Stimulated activated CD4-positive, alpha-beta T cell treated with anti-CD3 and anti-CD28 coated beads, Interleukin-12 subunit alpha, Interleukin-12 subunit beta, amount 100 ng/mL, for 4 hours (primary cell): ENCODE results near the gene HAGHL.

Source experiments
- DNase-seq: peaks from one replicate; pipeline ENCODE4 v3.0.0-alpha.2; 2020

Gene HAGHL

GRCh38 chr16:708959-709358 is 17.9 kb upstream of the HAGHL start:
- DNase-seq: no peak

- no peak for DNase-seq
Observed at GRCh38 chr16:709566-710499, 17.1 kb upstream of the HAGHL start.

- DNase-seq: no peak
Observed at GRCh38 chr16:710500-711075, 16.3 kb upstream of the HAGHL start.

- no peak for DNase-seq
Observed at GRCh38 chr16:711084-711483, 15.8 kb upstream of the HAGHL start.

- DNase-seq: peak; percentile 83
Observed at GRCh38 chr16:711548-712320, 15.2 kb upstream of the HAGHL start.

GRCh38 chr16:712740-713250 is 14.1 kb upstream of the HAGHL start:
- DNase-seq: peak; percentile 48

GRCh38 chr16:714079-714478 is 12.8 kb upstream of the HAGHL start:
- DNase-seq: no peak

GRCh38 chr16:714558-715476 is 12.1 kb upstream of the HAGHL start, which contains the start of gene METRN:
Gene METRN, plus strand, starts transcription at chr16:715118. Its CDS starts 172 bp downstream, at chr16:715290.
- peak; percentile 94 for DNase-seq

GRCh38 chr16:715477-716199 is 11.3 kb upstream of the HAGHL start:
- no peak for DNase-seq

- no peak for DNase-seq
Observed at GRCh38 chr16:716200-716568, 10.7 kb upstream of the HAGHL start.

GRCh38 chr16:716768-717325 is 10.1 kb upstream of the HAGHL start:
- no peak for DNase-seq

GRCh38 chr16:717450-718245 is 9.3 kb upstream of the HAGHL start:
- DNase-seq: no peak

GRCh38 chr16:718389-718788 is 8.5 kb upstream of the HAGHL start:
- DNase-seq: no peak

GRCh38 chr16:718922-719321 is 8.0 kb upstream of the HAGHL start:
- no peak for DNase-seq

- no peak for DNase-seq
Observed at GRCh38 chr16:719815-720446, 7.0 kb upstream of the HAGHL start.

- peak; percentile 41 for DNase-seq
Observed at GRCh38 chr16:720447-720989, 6.4 kb upstream of the HAGHL start.

- DNase-seq: peak; percentile 77
Observed at GRCh38 chr16:720990-721764, 5.7 kb upstream of the HAGHL start, which contains the start of gene ANTKMT. Gene ANTKMT, plus strand, starts transcription at chr16:721146. Its CDS starts 129 bp downstream, at chr16:721275.

- no peak for DNase-seq
Observed at GRCh38 chr16:721765-722540, 5.0 kb upstream of the HAGHL start.
